Coronary artery (tissue), 2 donors: Measurements from ENCODE around the gene PSG7.
"Not testable (repeated sequence)": the region's sequence is repeated elsewhere in the genome, so short reads cannot be mapped to it uniquely, and the experiment has no call there.

Source experiments
- DNase-seq: peaks from one replicate; pipeline ENCODE4 v3.0.0-alpha.2; 2017; ENCODE audit warnings: low spot score
- H3K27ac ChIP-seq, 2 donors: fragments of 200-600 bp; sonication (generic); one replicate each; pipeline ENCODE4 v1.5.1; 2016 to 2019
- H3K4me3 ChIP-seq: fragments of 200-600 bp; sonication (generic); 2 replicates; pipeline ENCODE4 v1.5.1; 2016; ENCODE audit warnings: mild to moderate bottlenecking, moderate library complexity
- CTCF ChIP-seq: fragments of 200-600 bp; sonication (generic); IDR thresholded peaks from one replicate; pipeline ENCODE4 v1.5.1; 2019; ENCODE audit warnings: antibody characterized with exemption

The PSG7 gene

GRCh38 chr19:42928896-42929295, 8.1 kb downstream of the PSG7 start:
- no peak for TF ChIP-seq CTCF
- Histone ChIP-seq H3K4me3 (no peak overlapping the region), H3K27ac (no peak overlapping the region)
- DNase-seq = no peak

GRCh38 chr19:42926781-42927180, 10.2 kb downstream of the PSG7 start:
- no peak overlapping the region for H3K27ac ChIP-seq
- H3K4me3 ChIP-seq = no peak overlapping the region
- TF ChIP-seq CTCF = no peak
- DNase-seq = no peak

GRCh38 chr19:42923106-42923505, 13.9 kb downstream of the PSG7 start:
- not testable (repeated sequence) for H3K27ac ChIP-seq, DNase-seq, H3K4me3 ChIP-seq

GRCh38 chr19:42920971-42921370, 16.0 kb downstream of the PSG7 start:
- H3K27ac ChIP-seq, DNase-seq, H3K4me3 ChIP-seq: not testable (repeated sequence)

- no peak for TF ChIP-seq CTCF
- Histone ChIP-seq H3K27ac (no peak overlapping the region), H3K4me3 (no peak overlapping the region)
- no peak for DNase-seq
These were observed 17.3 kb downstream of the PSG7 start for GRCh38 chr19:42919757-42920079.

- not testable (repeated sequence) for DNase-seq, H3K4me3 ChIP-seq
These were observed 17.8 kb downstream of the PSG7 start for GRCh38 chr19:42919070-42919756.

GRCh38 chr19:42918377-42919069, 18.5 kb downstream of the PSG7 start:
- DNase-seq = not testable (repeated sequence)

More at GRCh38 chr19:42919070-42919756, 17.8 kb downstream of the PSG7 start:
- not testable (repeated sequence) for H3K27ac ChIP-seq

GRCh38 chr19:42917634-42918033, 19.4 kb downstream of the PSG7 start, which contains the start of gene PSG6:
PSG6 (minus strand) TSS chr19:42917894; CDS start chr19:42917792, 102 bp downstream.
- not testable (repeated sequence) for DNase-seq, H3K4me3 ChIP-seq, H3K27ac ChIP-seq

More at GRCh38 chr19:42918377-42919069, 18.5 kb downstream of the PSG7 start:
- not testable (repeated sequence) for H3K27ac ChIP-seq, H3K4me3 ChIP-seq

- not testable (repeated sequence) for H3K27ac ChIP-seq, H3K4me3 ChIP-seq, DNase-seq
These were observed 20.1 kb downstream of the PSG7 start for GRCh38 chr19:42916931-42917330.

- not testable (repeated sequence) for DNase-seq
These were observed 23.5 kb downstream of the PSG7 start for GRCh38 chr19:42913516-42913915.

GRCh38 chr19:42912941-42913340, 24.1 kb downstream of the PSG7 start:
- not testable (repeated sequence) for DNase-seq, H3K27ac ChIP-seq

More at GRCh38 chr19:42913516-42913915, 23.5 kb downstream of the PSG7 start:
- not testable (repeated sequence) for H3K27ac ChIP-seq, H3K4me3 ChIP-seq

GRCh38 chr19:42911731-42912130, 25.3 kb downstream of the PSG7 start:
- H3K4me3 ChIP-seq, H3K27ac ChIP-seq, DNase-seq: not testable (repeated sequence)

More at GRCh38 chr19:42912941-42913340, 24.1 kb downstream of the PSG7 start:
- H3K4me3 ChIP-seq = not testable (repeated sequence)

- not testable (repeated sequence) for DNase-seq, H3K4me3 ChIP-seq, H3K27ac ChIP-seq
These were observed 30.8 kb downstream of the PSG7 start for GRCh38 chr19:42906162-42906561.

- not testable (repeated sequence) for H3K4me3 ChIP-seq, DNase-seq, H3K27ac ChIP-seq
These were observed 36.4 kb downstream of the PSG7 start for GRCh38 chr19:42900561-42900960.

GRCh38 chr19:42899674-42900073, 37.3 kb downstream of the PSG7 start:
- not testable (repeated sequence) for H3K4me3 ChIP-seq, DNase-seq, H3K27ac ChIP-seq

- DNase-seq, H3K4me3 ChIP-seq, H3K27ac ChIP-seq: not testable (repeated sequence)
These were observed 37.9 kb downstream of the PSG7 start for GRCh38 chr19:42899110-42899509.
